HG02852 (cell line): ENCODE measurements around the gene TRPM3.
A peak's percentile ranks its signal among the peaks of the same experiment; 100 is the strongest.

ENCODE experiments used
- ATAC-seq: cut with Tn5 transposase; IDR thresholded peaks from one replicate; pipeline ENCODE4 v1.9.1; 2021; ENCODE audit warnings: mild to moderate bottlenecking, moderate library complexity; ENCODE audit not compliant: unreplicated experiment

Gene TRPM3

GRCh38 chr9:70950270-70950669 is 171.2 kb downstream of the TRPM3 start:
- no peak for ATAC-seq

GRCh38 chr9:70949239-70949638 is 172.2 kb downstream of the TRPM3 start:
- no peak for ATAC-seq

DNA sequence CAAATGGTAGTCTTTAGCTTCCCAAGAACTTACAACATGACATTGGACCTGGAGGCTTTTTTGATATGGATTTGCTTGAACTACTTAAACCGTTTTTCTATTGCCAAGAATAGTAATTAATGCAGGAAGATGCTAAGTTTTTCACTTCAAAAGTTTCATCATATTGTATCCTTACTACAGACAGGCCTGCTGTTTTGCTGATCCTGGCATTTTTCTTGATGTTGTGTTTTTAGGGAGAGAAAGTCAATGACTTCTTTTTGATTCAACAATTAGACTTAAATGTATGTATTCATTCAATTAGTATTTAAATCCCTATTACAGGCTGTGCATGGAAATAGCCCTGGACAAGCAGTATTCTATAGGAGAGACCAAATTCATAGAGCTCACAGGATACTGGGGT is 172.7 kb downstream of the TRPM3 start:
- no peak for ATAC-seq

- no peak for ATAC-seq
Measured at GRCh38 chr9:70947511-70947910, 173.9 kb downstream of the TRPM3 start.

DNA sequence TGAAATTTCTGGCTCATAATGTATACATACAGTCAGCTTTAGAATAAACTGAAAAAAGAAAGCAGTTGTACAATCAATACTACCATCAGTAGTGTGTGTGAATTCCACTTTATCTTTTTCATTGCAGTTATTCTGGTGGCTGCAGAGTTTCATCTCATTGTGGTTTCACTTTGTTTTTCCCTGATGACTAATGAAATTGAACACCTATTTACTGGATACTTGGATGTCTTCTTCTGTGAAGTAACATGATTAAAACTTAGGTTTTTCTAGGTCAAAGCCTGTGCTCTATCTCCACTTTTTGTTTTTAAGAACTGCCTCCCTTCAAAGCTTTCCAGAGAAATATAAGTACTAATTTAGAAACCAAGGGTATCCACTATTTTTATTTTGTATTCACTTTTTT is 174.3 kb downstream of the TRPM3 start:
- no peak for ATAC-seq

- ATAC-seq: no peak
Measured at GRCh38 chr9:70945301-70945700, 176.1 kb downstream of the TRPM3 start.

GRCh38 chr9:70941191-70941590 is 180.2 kb downstream of the TRPM3 start:
- ATAC-seq: no peak

- ATAC-seq: no peak
Measured at GRCh38 chr9:70940605-70941004, 180.8 kb downstream of the TRPM3 start.

DNA sequence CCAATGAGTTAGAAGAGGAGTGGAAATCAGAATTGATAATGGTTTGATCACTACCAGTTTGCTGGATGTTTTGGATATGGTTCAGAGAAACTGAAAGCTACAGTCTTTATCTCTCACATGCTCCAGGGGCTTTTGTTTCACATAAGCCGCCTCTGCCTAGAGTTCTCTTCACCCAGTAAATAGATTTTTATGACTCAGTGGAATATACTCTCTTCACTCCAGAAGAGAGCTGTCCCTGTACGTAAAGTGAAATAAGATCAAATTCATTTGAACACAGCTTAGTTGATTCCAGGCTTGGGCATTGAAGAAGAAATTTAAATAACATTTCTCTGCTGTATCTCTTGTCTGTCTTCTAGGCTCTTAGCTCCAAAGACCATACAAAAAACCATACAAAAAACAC is 184.9 kb downstream of the TRPM3 start:
- ATAC-seq: no peak

DNA sequence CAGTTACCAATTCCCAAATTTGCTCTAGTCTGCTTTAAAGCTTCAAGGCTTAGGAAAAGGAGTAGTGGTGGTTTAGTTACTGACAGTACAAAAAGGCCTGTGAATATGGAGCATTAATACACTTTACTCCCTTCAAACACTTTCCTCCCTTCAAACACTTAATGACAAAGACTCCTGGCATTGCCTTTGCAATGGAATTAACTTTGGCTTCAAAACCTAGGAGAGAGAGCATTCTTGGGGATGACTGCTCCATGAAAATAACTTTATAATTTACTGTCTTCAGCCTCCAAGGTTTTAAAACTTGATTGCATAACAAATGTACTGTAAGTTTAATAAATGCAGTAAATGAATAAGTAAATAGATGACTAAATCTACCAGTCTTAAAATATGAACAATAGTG is 185.6 kb downstream of the TRPM3 start:
- no peak for ATAC-seq

DNA sequence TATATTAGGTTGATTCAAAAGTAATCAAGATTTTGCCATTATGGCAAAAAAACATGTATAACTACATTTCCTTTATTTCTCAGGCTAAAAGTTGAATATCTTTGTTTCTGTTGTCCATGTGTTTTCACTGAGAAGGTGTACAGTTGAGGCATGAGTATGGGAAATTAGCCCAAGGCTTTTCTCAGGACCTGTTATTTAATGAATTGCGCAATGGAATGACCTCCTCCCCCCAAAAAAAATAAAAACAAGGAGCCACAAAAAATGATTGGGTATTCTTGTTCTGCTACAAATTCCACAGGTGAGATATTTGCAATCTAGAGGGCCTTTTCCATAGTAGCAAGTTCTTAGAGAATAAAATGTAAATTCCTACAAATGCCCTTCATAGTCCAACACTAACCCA is 186.8 kb downstream of the TRPM3 start:
- ATAC-seq: no peak

DNA sequence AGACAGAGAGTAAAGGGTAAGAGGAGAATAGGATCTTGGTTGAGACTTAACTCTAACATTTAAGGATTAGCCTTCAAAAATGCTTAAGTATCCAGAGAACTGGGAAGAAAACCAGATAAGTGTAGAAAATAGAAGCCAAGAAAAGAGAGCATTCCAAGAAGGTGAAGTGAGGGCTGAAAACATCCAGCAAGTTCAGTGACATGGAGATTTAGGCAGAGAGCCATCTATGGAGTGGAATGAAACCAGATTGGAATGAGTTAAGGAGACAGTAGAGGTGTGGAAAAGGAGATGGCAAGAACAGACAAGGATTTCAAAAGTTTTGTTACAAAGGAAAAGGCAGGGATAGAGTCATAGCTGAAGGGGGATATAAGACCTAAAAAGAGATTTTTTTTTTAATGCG is 188.1 kb downstream of the TRPM3 start:
- no peak for ATAC-seq

DNA sequence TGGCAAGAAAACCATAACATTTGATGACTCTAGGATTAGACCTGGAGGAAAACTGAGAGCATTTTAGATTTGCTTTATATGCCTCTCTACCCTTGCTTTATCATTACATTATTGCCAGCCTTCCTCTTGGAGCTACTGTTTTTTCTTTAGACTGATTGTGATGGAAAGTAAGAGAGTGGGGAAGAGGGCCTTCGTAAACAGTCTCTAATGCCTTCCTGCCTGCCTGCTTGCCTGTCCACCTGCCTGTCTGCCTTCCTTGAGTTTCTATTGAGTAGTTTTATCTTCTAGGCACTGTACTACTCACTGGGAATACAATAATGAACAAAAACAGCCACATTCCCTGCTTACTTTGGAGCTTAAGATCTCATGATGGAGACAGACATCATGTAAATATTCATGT is 189.3 kb downstream of the TRPM3 start:
- no peak for ATAC-seq

- ATAC-seq: no peak
Measured at GRCh38 chr9:70927530-70927929, 193.9 kb downstream of the TRPM3 start.

DNA sequence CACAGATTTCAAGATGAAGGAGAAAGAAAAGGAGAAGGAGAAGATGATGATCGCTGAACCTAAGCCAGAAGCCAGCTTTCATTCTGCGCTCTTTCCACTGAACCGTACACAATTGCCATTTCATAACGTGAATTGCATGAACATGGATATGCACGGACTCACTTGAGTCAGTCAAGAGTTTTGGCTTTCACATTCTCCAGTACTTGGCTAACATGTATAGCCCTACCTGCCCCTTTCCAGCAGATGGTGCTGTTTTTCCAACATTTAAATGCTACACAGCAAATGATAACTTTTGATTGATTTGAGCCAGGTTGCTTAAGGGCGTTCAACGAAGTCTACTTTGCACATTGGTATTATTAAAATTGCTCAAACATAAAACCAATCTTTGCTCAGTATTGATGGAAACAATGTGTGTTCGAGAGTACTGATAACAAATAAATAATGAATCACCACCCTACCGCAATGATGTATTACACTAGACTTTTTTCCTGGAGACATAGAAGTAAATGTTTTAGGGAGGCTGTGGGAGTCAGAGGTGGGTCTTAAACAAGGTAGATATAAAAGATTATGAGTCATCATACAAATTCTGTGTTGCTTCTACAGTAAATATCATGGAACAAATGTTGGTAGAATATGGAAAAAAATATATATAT is 196.4 kb downstream of the TRPM3 start:
- peak; percentile 87 for ATAC-seq

DNA sequence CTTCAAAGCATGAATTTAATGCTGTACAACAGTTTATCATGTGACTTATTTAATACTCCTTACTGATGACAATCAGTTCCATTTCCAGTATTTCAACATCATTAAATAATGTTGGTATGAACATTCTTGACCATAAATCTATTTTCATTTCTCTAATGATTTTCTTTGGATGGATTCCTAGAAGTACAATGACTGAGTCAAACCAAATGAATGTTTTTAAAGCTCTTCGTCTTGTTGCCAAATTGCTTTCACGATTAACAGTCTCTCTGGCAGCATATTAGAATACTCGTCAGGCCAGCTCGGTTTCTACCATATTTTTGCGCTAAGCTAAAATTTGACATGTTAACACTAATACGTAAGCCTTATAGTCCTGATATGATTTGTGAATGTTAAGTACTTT is 197.0 kb downstream of the TRPM3 start:
- no peak for ATAC-seq

GRCh38 chr9:70923961-70924360 is 197.5 kb downstream of the TRPM3 start:
- no peak for ATAC-seq

GRCh38 chr9:70921136-70921535 is 200.3 kb downstream of the TRPM3 start:
- no peak for ATAC-seq

DNA sequence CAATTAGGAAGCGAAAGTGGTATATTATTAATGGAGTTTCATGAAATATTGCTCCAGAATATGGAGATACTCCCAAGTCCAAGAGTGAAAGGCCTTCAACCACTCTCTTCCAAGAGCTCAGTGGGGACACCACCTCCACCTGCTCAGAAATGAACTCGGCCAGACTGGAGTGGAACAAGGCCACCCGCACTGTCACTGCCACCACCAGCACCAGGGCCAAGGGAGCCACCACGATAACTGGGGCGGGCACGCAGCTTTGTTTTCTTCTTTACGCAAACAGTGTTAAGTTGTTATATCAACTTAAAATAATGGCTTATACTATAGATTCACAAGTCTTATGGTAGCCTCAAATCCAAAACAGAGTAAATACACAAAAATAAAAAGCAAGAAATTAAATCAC is 204.1 kb downstream of the TRPM3 start:
- no peak for ATAC-seq

- ATAC-seq: no peak
Measured at GRCh38 chr9:70911791-70912190, 209.6 kb downstream of the TRPM3 start.

GRCh38 chr9:70910598-70910997 is 210.8 kb downstream of the TRPM3 start:
- ATAC-seq: no peak

- no peak for ATAC-seq
Measured at GRCh38 chr9:70902692-70903131, 218.7 kb downstream of the TRPM3 start.

DNA sequence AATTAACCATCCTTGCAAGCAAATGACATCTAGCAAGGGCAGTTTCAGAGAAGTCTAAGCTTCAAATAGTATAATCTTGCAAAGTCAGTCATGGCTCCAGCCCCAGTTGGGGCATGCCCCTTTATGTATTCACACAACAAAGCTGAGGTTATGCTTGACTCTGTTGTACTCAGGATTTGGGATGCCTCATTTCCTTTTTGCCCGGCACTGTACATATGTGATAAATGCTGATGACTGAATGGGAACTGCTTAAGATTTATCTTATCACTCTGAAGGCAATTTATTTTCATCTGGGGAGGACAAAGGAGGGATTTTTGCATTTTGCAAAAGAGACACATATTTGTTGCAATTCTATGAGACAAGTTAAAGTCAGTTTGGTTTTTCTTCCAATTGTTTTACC is 219.2 kb downstream of the TRPM3 start:
- ATAC-seq: no peak
